ENCODE results near the gene PTPRN2.

GRCh38 chr7:157831143-157831905, 756.3 kb downstream of the PTPRN2 start:
- TF ChIP-seq, protein P1, sequence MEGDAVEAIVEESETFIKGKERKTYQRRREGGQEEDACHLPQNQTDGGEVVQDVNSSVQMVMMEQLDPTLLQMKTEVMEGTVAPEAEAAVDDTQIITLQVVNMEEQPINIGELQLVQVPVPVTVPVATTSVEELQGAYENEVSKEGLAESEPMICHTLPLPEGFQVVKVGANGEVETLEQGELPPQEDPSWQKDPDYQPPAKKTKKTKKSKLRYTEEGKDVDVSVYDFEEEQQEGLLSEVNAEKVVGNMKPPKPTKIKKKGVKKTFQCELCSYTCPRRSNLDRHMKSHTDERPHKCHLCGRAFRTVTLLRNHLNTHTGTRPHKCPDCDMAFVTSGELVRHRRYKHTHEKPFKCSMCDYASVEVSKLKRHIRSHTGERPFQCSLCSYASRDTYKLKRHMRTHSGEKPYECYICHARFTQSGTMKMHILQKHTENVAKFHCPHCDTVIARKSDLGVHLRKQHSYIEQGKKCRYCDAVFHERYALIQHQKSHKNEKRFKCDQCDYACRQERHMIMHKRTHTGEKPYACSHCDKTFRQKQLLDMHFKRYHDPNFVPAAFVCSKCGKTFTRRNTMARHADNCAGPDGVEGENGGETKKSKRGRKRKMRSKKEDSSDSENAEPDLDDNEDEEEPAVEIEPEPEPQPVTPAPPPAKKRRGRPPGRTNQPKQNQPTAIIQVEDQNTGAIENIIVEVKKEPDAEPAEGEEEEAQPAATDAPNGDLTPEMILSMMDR (conservative IDR thresholded peaks at IDR 0.05 in 1 of 2, IDR thresholded peaks at IDR 0.05 in 1 of 2; ENCODE audit: low read depth in 1 of 2, low read length in 2 of 2) = no peak
- TF ChIP-seq EZH2 (IDR thresholded peaks at IDR 0.05; ENCODE audit: low read length, missing control alignments) = no peak

Measured in fibroblast of lung (primary cell).